Stimulated activated CD4-positive, alpha-beta T cell treated with anti-CD3 and anti-CD28 coated beads, Interleukin-15, amount 100 ng/mL, for 1 hour (primary cell): ENCODE data around the gene RHOV.
A peak's percentile ranks its signal among the peaks of the same experiment; 100 is the strongest.

Source experiments
- DNase-seq, 2 donors: peaks; one replicate each; pipeline ENCODE4 v3.0.0-alpha.2; 2020; ENCODE audit warnings: low read depth in 1 of 2, low spot score in 1 of 2

The RHOV gene

GRCh38 chr15:40904552-40905201 is 30.6 kb upstream of the RHOV start:
- no peak for DNase-seq

- DNase-seq, result no peak
Measured at GRCh38 chr15:40902605-40903561, 28.8 kb upstream of the RHOV start.

DNA sequence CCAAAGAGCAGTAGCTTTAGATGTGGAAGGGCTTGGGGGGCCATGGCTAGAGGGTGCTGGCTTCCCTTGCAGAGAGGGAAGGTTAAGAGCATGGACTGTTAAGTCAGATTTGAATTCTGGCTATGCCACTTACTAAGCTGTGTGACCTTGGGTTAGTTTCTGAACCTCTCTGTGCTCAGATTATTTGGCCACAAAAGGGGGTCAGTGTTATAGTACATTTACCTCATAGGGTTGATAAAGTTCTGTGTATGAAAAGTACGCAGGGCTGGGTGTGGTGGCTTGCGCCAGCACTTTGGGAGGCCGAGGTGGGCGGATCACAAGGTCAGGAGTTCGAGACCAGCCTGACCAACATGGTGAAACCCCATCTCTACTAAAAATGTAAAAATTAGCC is 27.0 kb upstream of the RHOV start:
- no peak for DNase-seq

DNA sequence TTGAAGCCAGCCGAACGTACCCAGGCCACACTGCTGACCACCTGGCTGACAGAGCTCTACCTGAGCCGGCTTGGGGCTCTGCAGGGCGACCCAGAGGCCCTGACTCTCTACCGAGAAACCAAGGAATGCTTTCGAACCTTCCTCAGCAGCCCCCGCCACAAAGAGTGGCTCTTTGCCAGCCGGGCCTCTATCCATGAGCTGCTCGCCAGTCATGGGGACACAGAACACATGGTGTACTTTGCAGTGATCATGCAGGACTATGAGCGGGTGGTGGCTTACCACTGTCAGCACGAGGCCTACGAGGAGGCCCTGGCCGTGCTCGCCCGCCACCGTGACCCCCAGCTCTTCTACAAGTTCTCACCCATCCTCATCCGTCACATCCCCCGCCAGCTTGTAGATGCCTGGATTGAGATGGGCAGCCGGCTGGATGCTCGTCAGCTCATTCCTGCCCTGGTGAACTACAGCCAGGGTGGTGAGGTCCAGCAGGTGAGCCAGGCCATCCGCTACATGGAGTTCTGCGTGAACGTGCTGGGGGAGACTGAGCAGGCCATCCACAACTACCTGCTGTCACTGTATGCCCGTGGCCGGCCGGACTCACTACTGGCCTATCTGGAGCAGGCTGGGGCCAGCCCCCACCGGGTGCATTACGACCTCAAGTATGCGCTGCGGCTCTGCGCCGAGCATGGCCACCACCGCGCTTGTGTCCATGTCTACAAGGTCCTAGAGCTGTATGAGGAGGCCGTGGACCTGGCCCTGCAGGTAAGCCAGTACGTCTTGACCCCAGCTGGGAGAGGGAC is 26.4 kb upstream of the RHOV start:
- DNase-seq, result no peak

DNA sequence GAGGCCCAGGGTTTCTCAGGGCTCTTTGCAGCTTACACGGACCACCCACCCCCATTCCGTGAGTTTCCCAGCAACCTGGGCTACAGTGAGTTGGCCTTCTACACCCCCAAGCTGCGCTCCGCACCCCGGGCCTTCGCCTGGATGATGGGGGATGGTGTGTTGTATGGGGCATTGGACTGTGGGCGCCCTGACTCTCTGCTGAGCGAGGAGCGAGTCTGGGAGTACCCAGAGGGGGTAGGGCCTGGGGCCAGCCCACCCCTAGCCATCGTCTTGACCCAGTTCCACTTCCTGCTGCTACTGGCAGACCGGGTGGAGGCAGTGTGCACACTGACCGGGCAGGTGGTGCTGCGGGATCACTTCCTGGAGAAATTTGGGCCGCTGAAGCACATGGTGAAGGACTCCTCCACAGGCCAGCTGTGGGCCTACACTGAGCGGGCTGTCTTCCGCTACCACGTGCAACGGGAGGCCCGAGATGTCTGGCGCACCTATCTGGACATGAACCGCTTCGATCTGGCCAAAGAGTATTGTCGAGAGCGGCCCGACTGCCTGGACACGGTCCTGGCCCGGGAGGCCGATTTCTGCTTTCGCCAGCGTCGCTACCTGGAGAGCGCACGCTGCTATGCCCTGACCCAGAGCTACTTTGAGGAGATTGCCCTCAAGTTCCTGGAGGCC is 25.6 kb upstream of the RHOV start:
- no peak for DNase-seq

GRCh38 chr15:40894681-40895448 is 20.8 kb upstream of the RHOV start:
- peak in 1 of 2 donors; percentile 23 for DNase-seq

- DNase-seq, result peak; percentile 97 to 100
Measured at GRCh38 chr15:40893733-40894680, 20.0 kb upstream of the RHOV start, which contains the start of gene VPS18. VPS18 (plus strand) TSS chr15:40894450; CDS start chr15:40894769, 319 bp downstream.

DNA sequence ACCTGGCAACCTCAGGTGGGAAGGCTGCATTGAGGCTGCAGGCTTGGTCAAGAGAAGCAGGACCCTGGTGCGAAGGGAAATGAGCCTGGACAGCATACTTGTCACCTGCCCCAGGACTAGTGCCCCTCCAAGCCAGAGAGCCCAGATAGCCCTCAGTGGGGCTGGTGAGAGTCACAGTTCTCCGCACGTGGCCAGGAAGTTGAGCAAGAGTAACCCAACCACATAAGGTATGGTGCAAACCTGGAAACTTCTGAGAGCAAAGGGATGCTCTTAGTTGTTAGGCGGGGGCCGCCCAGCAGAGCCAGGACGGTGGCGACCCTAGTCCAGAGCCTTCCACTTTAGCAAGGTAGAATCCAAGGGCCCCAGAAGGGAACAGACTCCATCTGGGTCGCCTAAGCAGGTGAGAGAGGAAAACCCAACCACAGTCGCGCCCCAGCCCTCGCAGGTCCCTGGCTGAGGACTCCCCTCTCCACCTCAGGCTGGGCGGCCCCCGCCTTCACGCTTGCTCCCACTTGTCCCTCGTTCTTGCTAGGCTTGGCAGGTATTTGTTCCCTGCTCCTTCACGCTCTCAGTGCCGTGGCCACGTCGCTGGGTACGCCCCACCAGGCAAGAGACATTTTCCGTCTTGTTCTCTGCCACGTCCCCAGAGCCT is 19.1 kb upstream of the RHOV start:
- DNase-seq, result no peak

- DNase-seq, result no peak
Measured at GRCh38 chr15:40892447-40893012, 18.5 kb upstream of the RHOV start.

- DNase-seq, result no peak
Measured at GRCh38 chr15:40891810-40892446, 17.9 kb upstream of the RHOV start.

DNA sequence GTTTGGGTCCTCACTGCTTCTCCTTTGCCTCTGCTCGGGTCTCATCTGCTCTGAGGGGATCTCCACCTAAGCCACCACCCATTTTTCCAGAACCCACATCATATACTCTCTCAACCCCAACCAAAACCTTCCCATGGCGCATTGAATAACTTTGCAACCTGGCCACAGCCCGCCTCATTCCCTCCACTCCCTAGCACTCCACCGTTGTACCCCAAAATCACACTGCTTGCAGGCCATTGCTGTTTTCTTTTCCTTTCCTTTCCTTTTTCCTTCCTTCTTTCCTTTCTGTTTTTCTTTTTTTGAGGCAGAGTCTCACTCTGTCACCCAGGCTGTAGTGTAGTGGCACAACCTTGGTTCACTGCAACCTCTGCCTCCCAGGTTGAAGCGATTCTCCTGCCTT is 17.1 kb upstream of the RHOV start:
- no peak for DNase-seq

DNA sequence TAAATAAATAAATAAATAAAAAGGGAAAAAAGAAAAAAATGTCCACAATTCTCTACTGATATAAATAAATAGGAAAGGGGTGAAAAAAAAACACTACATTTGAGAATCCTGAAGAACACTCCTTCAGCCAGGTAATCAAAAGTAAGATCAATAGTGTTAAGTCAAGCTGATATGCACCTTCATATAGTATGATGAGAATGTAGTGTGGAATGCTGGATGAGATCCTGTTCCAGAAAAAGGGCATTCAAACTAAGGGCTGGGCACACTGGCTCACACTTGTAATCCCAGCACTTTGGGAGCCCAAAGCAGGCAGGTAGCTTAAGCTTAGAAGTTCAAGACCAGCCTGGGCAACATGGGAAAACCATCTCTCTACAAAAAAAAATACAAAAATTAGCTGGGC is 15.1 kb upstream of the RHOV start:
- no peak for DNase-seq

DNA sequence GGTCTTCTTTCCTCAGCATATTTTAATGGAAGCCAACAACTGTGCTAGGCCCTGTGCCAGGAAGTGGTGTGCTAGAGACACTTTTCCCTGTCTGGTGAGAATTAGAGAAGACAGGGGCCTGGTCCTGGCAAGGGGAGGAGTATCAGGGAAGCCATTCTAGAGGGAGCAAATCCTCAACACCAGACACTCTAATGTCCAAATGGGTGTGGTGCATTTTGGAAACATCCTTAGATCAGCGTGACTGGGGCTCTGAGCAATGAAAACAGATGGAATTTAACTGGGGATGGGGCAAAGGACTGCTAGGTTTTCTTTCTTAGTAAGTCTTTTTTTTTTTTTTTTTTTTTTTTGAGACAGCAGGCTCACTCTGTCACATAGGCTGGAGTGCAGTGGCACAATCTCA is 12.6 kb upstream of the RHOV start:
- DNase-seq, result no peak

- DNase-seq, result no peak
Measured at GRCh38 chr15:40881351-40881750, 7.3 kb upstream of the RHOV start.

- DNase-seq, result no peak
Measured at GRCh38 chr15:40879609-40880008, 5.6 kb upstream of the RHOV start.

DNA sequence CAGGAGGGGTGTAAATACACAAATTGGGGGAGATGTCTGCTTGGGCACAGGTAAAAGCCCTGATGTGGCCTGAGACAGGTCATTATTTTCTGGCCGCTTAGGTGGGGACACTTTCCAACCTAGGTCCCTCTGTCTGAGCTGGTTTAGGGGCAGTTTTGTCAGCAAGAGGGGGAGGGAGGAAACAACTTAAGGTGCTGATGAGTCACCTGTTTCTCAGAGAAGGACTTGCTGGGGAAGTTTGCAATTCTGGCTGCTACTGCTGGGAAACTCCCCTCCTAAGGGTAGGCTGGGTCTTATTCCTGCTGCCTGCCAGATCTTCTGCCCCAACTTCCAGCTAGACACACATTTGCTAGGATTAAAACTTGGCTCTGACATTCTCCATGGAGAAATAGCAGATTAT is 4.8 kb upstream of the RHOV start:
- no peak for DNase-seq

GRCh38 chr15:40877694-40878093 is 3.7 kb upstream of the RHOV start:
- no peak for DNase-seq
